GM23338 (cell line): ENCODE measurements around the gene SLC35G1. TPM values are rescaled to one million over a fixed set of nuclear protein-coding genes. Genes with fewer than 3 reads are reported as not detected.

Source experiments
- ATAC-seq: fragments of 200-7000 bp; cut with Tn5 transposase; 3 replicates; pipeline ENCODE4 v1.9.1; 2020
- DNase-seq: peaks from one replicate; pipeline ENCODE4 v3.0.0-alpha.2; 2015; ENCODE audit warnings: low spot score
- H2AFZ ChIP-seq: fragments of 200-600 bp; sonication (generic); 2 replicates; pipeline ENCODE4 v1.8.0; 2016; ENCODE audit warnings: antibody characterized with exemption, mild to moderate bottlenecking, moderate library complexity
- H3F3A ChIP-seq: fragments of 200-600 bp; sonication (generic); replicated peaks from 2 replicates; pipeline ENCODE4 v1.8.0; 2017; ENCODE audit warnings: antibody characterized with exemption, mixed run types, low read depth
- H3K27ac ChIP-seq: fragments of 200-600 bp; sonication (generic); 2 replicates; pipeline ENCODE4 v1.6.1; 2016; ENCODE audit warnings: low read depth
- H3K27me3 ChIP-seq: fragments of 200-600 bp; sonication (generic); 2 replicates; pipeline ENCODE4 v1.8.0; 2016; ENCODE audit warnings: mild to moderate bottlenecking, mixed run types, moderate library complexity; ENCODE audit not compliant: insufficient read depth
- H3K36me3 ChIP-seq: fragments of 200-600 bp; sonication (generic); 2 replicates; pipeline ENCODE4 v1.8.0; 2016; ENCODE audit warnings: mild to moderate bottlenecking; ENCODE audit not compliant: insufficient read depth
- H3K4me1 ChIP-seq: fragments of 200-600 bp; sonication (generic); 2 replicates; pipeline ENCODE4 v1.8.0; 2016; ENCODE audit warnings: mild to moderate bottlenecking, moderate library complexity; ENCODE audit not compliant: insufficient read depth
- H3K4me2 ChIP-seq: fragments of 200-600 bp; sonication (generic); 2 replicates; pipeline ENCODE4 v1.7.1; 2017; ENCODE audit warnings: mixed run types
- H3K4me3 ChIP-seq: fragments of 200-600 bp; sonication (generic); 2 replicates; pipeline ENCODE4 v1.6.1; 2016; ENCODE audit warnings: mixed run types
- H3K79me2 ChIP-seq: fragments of 200-600 bp; sonication (generic); replicated peaks from 2 replicates; pipeline ENCODE4 v1.8.0; 2017; ENCODE audit warnings: mild to moderate bottlenecking; ENCODE audit not compliant: insufficient read depth
- H3K9me2 ChIP-seq: fragments of 200-600 bp; sonication (generic); 2 replicates; pipeline ENCODE4 v1.8.0; 2017; ENCODE audit not compliant: insufficient read depth
- H4K20me1 ChIP-seq: fragments of 200-600 bp; sonication (generic); replicated peaks from 2 replicates; pipeline ENCODE4 v1.8.0; 2017; ENCODE audit warnings: mild to moderate bottlenecking; ENCODE audit not compliant: insufficient read depth
- H3K27ac Mint-ChIP-seq: 2 replicates; pipeline ENCODE4 v1.8.0; 2020; ENCODE audit warnings: inconsistent platforms, mild to moderate bottlenecking, moderate library complexity, mixed read lengths
- H3K27me3 Mint-ChIP-seq: 3 replicates; pipeline ENCODE4 v1.8.0; 2022; ENCODE audit warnings: low read depth, mild to moderate bottlenecking, moderate library complexity, mixed read lengths, inconsistent platforms; ENCODE audit not compliant: insufficient read depth, poor library complexity
- H3K36me3 Mint-ChIP-seq: 3 replicates; pipeline ENCODE4 v1.8.0; 2021; ENCODE audit warnings: low read depth, mild to moderate bottlenecking, inconsistent platforms, moderate library complexity, mixed read lengths
- H3K4me1 Mint-ChIP-seq: 3 replicates; pipeline ENCODE4 v1.8.0; 2020; ENCODE audit warnings: mild to moderate bottlenecking, inconsistent platforms, mixed read lengths
- H3K4me3 Mint-ChIP-seq: 3 replicates; pipeline ENCODE4 v1.8.0; 2021; ENCODE audit warnings: moderate library complexity, mild to moderate bottlenecking, inconsistent platforms, mixed read lengths
- H3K9me3 Mint-ChIP-seq: 3 replicates; pipeline ENCODE4 v1.8.0; 2020; ENCODE audit warnings: moderate library complexity, mild to moderate bottlenecking, inconsistent platforms, mixed read lengths
- CREB1 ChIP-seq: fragments of 250-450 bp; sonication (Bioruptor Pico); IDR thresholded peaks from 2 replicates; pipeline ENCODE4 v1.5.0; 2020; ENCODE audit warnings: low read depth, mild to moderate bottlenecking, moderate library complexity
- ETS1 ChIP-seq: IDR thresholded peaks from 2 replicates; pipeline ENCODE4 v1.6.1; 2016; ENCODE audit warnings: antibody characterized with exemption
- EZH2 ChIP-seq: fragments of 200-600 bp; sonication (generic); IDR thresholded peaks from one replicate; pipeline ENCODE4 v1.8.0; 2017; ENCODE audit warnings: antibody characterized with exemption, mild to moderate bottlenecking, low read depth; ENCODE audit not compliant: unreplicated experiment
- EZH2phosphoT487 ChIP-seq: fragments of 200-600 bp; sonication (generic); IDR thresholded peaks from one replicate; pipeline ENCODE4 v1.8.1; 2018; ENCODE audit warnings: antibody characterized with exemption; ENCODE audit not compliant: unreplicated experiment
- NANOG ChIP-seq: IDR thresholded peaks from 2 replicates; pipeline ENCODE4 v1.6.1; 2016; ENCODE audit warnings: antibody characterized with exemption, borderline replicate concordance
- STAT1 ChIP-seq: IDR thresholded peaks from one replicate; pipeline ENCODE4 v1.6.1; 2016; ENCODE audit warnings: antibody characterized with exemption; ENCODE audit not compliant: unreplicated experiment
- ZNF331 ChIP-seq: fragments of 250-450 bp; sonication (Bioruptor Pico); IDR thresholded peaks from 2 replicates; pipeline ENCODE4 v1.5.0; 2020; ENCODE audit warnings: low read depth, mild to moderate bottlenecking, moderate library complexity
- polyA plus RNA-seq: library from polyadenylated mRNA; unstranded; fragments of >200 nt; fragmentation: Nextera tagmentation; extraction: Ambion mirVana; gene quantifications from 2 replicates; pipeline ENCODE4 v1.2.1, GENCODE V29; 2016
- total RNA-seq: library from RNA; depleted of rRNA; stranded (reverse); fragments of >200 nt; shearing (Covaris generic); gene quantifications from 2 replicates; pipeline ENCODE4 v1.2.3, GENCODE V29; 2014
- TF ChIP-seq, protein P1 (sequence below): IDR thresholded peaks from one replicate; pipeline ENCODE4 v1.6.1; 2018; ENCODE audit warnings: antibody characterized with exemption; ENCODE audit not compliant: unreplicated experiment
- TF ChIP-seq, protein P2 (sequence below), 2 experiments: fragments of 200-600 bp in 1 of 2; sonication (generic) in 1 of 2; conservative IDR thresholded peaks; 2 replicates each; pipeline versions ENCODE4 v1.5.1 to v1.6.1; 2016 to 2017; ENCODE audit warnings: antibody characterized with exemption in 2 of 2, low read depth in 2 of 2, mild to moderate bottlenecking in 2 of 2, moderate library complexity in 1 of 2
- TF ChIP-seq, protein P3 (sequence below): fragments of 250-450 bp; sonication (Bioruptor Pico); IDR thresholded peaks from 2 replicates; pipeline ENCODE4 v1.5.0; 2020; ENCODE audit warnings: mild to moderate bottlenecking, moderate library complexity

Gene SLC35G1
- total and polyA plus RNA-seq, 2 experiments from 2014 or later = 3.9 to 4.1 TPM

DNA sequence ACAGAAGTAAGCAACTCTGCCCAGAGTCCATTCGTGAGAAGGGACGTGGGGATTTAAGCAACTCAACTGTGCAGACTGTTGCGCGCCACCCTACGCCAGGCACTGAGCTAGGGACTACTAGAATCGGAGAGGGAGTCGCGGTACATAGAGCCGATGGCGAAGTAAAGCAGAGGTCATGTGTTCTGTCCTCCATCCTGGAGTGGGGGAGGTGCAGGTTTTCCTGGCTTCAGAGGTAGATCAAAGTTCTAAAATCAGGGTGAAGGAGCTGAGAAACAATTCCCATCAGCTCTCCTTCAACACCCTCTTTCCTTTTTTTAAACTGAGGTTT is 23.2 kb downstream of the SLC35G1 start:
- H4K20me1 ChIP-seq = no peaks in the 10 kb centered on the region
- no peak overlapping the region for H3K27ac ChIP-seq
- no peaks in the 10 kb centered on the region for H3K36me3 Mint-ChIP-seq
- peak overlapping the region; percentile 58 for H3K4me2 ChIP-seq
- H3K9me2 ChIP-seq = no peaks in the 10 kb centered on the region
- H3K9me3 Mint-ChIP-seq = no peaks in the 10 kb centered on the region
- H3K36me3 ChIP-seq = no peaks in the 10 kb centered on the region
- H3K27me3 ChIP-seq = no peaks in the 10 kb centered on the region
- TF ChIP-seq, protein P1, sequence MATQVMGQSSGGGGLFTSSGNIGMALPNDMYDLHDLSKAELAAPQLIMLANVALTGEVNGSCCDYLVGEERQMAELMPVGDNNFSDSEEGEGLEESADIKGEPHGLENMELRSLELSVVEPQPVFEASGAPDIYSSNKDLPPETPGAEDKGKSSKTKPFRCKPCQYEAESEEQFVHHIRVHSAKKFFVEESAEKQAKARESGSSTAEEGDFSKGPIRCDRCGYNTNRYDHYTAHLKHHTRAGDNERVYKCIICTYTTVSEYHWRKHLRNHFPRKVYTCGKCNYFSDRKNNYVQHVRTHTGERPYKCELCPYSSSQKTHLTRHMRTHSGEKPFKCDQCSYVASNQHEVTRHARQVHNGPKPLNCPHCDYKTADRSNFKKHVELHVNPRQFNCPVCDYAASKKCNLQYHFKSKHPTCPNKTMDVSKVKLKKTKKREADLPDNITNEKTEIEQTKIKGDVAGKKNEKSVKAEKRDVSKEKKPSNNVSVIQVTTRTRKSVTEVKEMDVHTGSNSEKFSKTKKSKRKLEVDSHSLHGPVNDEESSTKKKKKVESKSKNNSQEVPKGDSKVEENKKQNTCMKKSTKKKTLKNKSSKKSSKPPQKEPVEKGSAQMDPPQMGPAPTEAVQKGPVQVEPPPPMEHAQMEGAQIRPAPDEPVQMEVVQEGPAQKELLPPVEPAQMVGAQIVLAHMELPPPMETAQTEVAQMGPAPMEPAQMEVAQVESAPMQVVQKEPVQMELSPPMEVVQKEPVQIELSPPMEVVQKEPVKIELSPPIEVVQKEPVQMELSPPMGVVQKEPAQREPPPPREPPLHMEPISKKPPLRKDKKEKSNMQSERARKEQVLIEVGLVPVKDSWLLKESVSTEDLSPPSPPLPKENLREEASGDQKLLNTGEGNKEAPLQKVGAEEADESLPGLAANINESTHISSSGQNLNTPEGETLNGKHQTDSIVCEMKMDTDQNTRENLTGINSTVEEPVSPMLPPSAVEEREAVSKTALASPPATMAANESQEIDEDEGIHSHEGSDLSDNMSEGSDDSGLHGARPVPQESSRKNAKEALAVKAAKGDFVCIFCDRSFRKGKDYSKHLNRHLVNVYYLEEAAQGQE = no peak
- TF ChIP-seq EZH2 (no peak), NANOG (no peak), STAT1 (no peak), EZH2phosphoT487 (no peak), CREB1 (CRISPR knock-in tag) (no peak), ETS1 (no peak), ZNF331 (CRISPR knock-in tag) (no peak)
- TF ChIP-seq, protein P2, sequence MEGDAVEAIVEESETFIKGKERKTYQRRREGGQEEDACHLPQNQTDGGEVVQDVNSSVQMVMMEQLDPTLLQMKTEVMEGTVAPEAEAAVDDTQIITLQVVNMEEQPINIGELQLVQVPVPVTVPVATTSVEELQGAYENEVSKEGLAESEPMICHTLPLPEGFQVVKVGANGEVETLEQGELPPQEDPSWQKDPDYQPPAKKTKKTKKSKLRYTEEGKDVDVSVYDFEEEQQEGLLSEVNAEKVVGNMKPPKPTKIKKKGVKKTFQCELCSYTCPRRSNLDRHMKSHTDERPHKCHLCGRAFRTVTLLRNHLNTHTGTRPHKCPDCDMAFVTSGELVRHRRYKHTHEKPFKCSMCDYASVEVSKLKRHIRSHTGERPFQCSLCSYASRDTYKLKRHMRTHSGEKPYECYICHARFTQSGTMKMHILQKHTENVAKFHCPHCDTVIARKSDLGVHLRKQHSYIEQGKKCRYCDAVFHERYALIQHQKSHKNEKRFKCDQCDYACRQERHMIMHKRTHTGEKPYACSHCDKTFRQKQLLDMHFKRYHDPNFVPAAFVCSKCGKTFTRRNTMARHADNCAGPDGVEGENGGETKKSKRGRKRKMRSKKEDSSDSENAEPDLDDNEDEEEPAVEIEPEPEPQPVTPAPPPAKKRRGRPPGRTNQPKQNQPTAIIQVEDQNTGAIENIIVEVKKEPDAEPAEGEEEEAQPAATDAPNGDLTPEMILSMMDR (conservative IDR thresholded peaks at IDR 0.05; ENCODE audit: low read depth in 2 of 2) = no peak
- TF ChIP-seq, protein P3, sequence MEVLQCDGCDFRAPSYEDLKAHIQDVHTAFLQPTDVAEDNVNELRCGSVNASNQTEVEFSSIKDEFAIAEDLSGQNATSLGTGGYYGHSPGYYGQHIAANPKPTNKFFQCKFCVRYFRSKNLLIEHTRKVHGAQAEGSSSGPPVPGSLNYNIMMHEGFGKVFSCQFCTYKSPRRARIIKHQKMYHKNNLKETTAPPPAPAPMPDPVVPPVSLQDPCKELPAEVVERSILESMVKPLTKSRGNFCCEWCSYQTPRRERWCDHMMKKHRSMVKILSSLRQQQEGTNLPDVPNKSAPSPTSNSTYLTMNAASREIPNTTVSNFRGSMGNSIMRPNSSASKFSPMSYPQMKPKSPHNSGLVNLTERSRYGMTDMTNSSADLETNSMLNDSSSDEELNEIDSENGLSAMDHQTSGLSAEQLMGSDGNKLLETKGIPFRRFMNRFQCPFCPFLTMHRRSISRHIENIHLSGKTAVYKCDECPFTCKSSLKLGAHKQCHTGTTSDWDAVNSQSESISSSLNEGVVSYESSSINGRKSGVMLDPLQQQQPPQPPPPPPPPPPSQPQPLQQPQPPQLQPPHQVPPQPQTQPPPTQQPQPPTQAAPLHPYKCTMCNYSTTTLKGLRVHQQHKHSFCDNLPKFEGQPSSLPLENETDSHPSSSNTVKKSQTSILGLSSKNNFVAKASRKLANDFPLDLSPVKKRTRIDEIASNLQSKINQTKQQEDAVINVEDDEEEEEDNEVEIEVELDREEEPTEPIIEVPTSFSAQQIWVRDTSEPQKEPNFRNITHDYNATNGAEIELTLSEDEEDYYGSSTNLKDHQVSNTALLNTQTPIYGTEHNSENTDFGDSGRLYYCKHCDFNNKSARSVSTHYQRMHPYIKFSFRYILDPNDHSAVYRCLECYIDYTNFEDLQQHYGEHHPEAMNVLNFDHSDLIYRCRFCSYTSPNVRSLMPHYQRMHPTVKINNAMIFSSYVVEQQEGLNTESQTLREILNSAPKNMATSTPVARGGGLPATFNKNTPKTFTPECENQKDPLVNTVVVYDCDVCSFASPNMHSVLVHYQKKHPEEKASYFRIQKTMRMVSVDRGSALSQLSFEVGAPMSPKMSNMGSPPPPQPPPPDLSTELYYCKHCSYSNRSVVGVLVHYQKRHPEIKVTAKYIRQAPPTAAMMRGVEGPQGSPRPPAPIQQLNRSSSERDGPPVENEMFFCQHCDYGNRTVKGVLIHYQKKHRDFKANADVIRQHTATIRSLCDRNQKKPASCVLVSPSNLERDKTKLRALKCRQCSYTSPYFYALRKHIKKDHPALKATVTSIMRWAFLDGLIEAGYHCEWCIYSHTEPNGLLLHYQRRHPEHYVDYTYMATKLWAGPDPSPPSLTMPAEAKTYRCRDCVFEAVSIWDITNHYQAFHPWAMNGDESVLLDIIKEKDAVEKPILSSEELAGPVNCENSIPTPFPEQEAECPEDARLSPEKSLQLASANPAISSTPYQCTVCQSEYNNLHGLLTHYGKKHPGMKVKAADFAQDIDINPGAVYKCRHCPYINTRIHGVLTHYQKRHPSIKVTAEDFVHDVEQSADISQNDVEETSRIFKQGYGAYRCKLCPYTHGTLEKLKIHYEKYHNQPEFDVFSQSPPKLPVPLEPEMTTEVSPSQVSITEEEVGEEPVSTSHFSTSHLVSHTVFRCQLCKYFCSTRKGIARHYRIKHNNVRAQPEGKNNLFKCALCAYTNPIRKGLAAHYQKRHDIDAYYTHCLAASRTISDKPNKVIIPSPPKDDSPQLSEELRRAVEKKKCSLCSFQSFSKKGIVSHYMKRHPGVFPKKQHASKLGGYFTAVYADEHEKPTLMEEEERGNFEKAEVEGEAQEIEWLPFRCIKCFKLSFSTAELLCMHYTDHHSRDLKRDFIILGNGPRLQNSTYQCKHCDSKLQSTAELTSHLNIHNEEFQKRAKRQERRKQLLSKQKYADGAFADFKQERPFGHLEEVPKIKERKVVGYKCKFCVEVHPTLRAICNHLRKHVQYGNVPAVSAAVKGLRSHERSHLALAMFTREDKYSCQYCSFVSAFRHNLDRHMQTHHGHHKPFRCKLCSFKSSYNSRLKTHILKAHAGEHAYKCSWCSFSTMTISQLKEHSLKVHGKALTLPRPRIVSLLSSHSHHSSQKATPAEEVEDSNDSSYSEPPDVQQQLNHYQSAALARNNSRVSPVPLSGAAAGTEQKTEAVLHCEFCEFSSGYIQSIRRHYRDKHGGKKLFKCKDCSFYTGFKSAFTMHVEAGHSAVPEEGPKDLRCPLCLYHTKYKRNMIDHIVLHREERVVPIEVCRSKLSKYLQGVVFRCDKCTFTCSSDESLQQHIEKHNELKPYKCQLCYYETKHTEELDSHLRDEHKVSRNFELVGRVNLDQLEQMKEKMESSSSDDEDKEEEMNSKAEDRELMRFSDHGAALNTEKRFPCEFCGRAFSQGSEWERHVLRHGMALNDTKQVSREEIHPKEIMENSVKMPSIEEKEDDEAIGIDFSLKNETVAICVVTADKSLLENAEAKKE = no peak
- peak; percentile 63 for DNase-seq
- H3K27ac Mint-ChIP-seq = no peak overlapping the region
- H3F3A ChIP-seq = no peaks in the 10 kb centered on the region
- peak overlapping the region; percentile 25; the same call in 1 of the 2 replicates for H2AFZ ChIP-seq
- peak overlapping the region; percentile 61; the same call in 2 of the 3 replicates for H3K4me3 Mint-ChIP-seq
- H3K27me3 Mint-ChIP-seq = peaks cover 2% of the 10 kb centered on the region
- peak; percentile 79 for ATAC-seq
- H3K79me2 ChIP-seq = no peaks in the 10 kb centered on the region
- no peaks in the 10 kb centered on the region for H3K4me1 ChIP-seq
- H3K4me3 ChIP-seq = peak overlapping the region; percentile 31
- H3K4me1 Mint-ChIP-seq = peaks cover 13% of the 10 kb centered on the region
